GM21447 (cell line): Measurements from ENCODE around the gene C5orf15.
"Not testable (repeated sequence)": the region's sequence is repeated elsewhere in the genome, so short reads cannot be mapped to it uniquely, and the experiment has no call there.

Experiments used
- ATAC-seq: cut with Tn5 transposase; IDR thresholded peaks from one replicate; pipeline ENCODE4 v1.9.1; 2021; ENCODE audit not compliant: unreplicated experiment

C5orf15 gene

GRCh38 chr5:133963493-133964128 is 4.8 kb downstream of the C5orf15 start:
- no peak for ATAC-seq

- no peak for ATAC-seq
These were observed 5.5 kb downstream of the C5orf15 start for GRCh38 chr5:133962801-133963476.

GRCh38 chr5:133962131-133962530 is 6.3 kb downstream of the C5orf15 start:
- no peak for ATAC-seq

GRCh38 chr5:133959643-133960042 is 8.8 kb downstream of the C5orf15 start:
- ATAC-seq: no peak

GRCh38 chr5:133957591-133957990 is 10.8 kb downstream of the C5orf15 start:
- ATAC-seq: peak; percentile 80

DNA sequence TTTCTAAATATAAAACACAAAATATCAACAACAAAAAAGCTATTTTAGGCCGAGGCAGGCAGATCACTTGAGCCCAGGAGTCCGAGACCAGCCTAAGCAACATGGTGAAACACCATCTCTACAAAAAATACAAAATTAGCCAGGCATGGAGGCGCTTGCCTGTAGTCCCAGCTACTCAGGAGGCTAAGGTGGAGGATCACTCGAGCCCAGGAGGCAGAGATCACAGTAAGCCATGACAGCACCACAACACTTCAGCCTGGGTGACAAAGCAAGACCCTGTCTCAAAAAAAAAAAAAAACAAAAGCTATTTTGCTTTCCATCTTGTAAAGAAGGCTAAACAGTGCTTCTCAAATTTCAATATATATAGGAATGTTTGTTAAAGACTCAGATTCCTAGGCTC is 11.3 kb downstream of the C5orf15 start:
- no peak for ATAC-seq

DNA sequence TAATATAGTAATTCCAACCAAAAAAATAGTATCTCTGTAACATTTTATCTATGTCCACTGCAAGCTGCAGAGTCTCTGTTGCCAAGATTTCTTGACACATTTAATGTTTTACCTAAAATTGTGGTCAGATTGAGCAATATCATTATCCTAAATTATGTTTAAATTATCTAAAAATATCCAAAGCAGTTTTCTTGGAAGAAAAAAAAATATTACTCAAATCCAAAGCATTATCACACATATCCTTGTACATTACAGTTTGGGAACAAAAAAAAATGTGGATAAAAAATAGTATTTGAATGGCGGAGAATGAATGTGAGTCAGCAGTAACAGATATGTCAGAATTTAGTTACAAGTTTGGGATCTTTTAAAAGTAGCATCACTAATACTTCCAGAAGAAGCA is 12.2 kb downstream of the C5orf15 start:
- ATAC-seq: not testable (repeated sequence)

DNA sequence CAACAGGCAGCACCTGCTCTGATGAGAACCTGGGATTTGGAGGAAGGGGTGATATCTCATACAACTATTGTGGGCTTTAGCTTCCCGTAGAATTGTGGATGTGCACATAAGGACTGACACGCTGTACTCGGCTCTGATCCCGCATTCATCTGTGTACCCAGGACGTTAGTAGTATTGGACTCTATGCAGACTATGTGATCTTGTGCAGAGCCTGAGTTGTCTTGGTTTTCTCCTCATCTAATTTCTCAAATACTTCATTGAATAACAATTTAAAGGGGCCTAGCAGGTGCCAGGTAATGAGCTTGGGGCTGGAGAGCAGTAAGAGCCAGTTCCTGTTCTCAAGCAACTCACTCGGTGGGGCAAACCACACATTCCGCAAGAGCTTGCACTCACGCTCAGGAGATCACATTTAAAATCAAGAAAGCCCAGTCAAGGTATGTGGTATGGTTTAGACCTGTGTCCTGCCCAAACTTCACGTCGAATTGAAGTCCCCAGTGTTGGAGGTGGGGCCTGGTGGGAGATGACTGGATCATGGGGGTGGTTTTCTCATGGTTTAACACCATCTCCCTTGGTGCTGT is 14.8 kb downstream of the C5orf15 start:
- ATAC-seq: no peak

- ATAC-seq: no peak
These were observed 15.5 kb downstream of the C5orf15 start for GRCh38 chr5:133952729-133953567.

DNA sequence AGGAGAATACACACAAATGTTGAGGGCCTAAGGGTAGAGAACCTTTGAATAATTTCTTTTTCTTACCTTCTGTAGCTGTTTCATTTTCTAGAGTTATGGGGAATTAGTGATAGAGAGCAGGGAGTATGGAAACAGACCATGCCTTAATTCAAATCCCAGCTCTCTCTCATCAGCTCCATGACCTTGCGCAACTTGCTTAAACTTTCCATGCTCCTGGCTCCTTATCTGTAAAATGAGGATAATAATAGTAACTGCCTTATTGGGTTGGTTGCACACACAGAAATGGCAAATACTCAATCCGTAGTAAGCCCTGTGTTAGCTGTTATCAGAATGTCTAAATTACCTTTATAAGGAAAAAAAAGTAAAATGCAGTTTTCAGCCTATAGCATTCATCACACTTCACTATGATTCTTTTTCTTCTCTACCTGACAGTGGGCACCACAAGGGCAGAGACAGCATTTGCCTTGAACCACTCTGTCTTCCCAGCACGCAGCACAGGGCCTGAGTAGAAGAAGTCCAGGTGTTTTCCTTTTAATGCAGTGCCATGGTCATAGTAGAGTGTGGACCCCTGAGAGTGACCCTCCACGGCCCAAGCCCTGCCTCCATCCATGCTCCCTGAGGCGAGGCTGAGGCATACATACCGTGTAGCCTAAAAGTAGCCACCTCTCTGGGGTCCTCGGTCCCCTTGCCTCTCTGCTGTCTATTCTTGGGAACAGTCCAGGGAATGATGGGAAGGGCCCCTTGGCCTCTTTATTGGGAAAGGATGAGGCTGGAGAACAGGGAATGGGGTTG is 17.4 kb downstream of the C5orf15 start:
- ATAC-seq: no peak

DNA sequence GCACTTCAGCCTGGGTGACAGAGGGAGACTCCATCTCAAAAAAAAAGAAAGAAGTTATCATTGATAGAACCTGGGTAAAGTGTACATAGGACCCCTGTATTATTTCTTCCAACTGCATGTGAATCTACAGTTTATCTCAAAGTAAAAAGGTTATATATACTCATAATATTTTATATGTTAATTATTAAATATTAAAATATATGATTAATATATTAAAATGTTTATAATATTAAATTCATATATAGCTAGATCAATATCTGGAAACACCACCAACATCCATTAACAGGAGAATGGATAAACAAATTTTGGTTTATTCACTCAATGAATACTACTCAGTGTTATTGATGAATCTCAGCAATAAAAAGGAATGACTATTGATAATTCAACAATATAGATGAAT is 19.7 kb downstream of the C5orf15 start:
- ATAC-seq: no peak

- ATAC-seq: no peak
These were observed 21.0 kb downstream of the C5orf15 start for GRCh38 chr5:133947431-133947841.

DNA sequence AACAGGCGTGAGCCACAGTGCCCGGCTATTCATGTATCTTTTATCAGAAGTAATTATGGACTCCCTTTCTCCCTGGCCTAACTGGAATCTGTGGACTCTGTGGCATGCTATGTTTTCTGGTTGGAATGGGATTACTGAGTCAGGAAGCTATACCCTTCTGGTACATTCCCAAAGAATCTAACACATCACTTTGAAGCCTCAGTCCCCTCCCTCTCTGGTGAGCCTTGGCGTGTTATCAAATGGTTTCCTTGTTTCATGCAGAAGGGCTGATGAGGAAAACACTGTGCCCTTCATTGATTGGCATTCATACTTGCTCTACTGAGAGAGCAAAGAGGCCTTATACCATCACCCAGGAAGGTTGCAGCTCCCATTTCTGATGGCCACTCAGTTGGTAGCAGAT is 22.9 kb downstream of the C5orf15 start:
- ATAC-seq: no peak

- no peak for ATAC-seq
These were observed 23.9 kb downstream of the C5orf15 start for GRCh38 chr5:133944263-133945185.

- no peak for ATAC-seq
These were observed 25.0 kb downstream of the C5orf15 start for GRCh38 chr5:133943475-133943817.

- no peak for ATAC-seq
These were observed 25.6 kb downstream of the C5orf15 start for GRCh38 chr5:133942614-133943474.

DNA sequence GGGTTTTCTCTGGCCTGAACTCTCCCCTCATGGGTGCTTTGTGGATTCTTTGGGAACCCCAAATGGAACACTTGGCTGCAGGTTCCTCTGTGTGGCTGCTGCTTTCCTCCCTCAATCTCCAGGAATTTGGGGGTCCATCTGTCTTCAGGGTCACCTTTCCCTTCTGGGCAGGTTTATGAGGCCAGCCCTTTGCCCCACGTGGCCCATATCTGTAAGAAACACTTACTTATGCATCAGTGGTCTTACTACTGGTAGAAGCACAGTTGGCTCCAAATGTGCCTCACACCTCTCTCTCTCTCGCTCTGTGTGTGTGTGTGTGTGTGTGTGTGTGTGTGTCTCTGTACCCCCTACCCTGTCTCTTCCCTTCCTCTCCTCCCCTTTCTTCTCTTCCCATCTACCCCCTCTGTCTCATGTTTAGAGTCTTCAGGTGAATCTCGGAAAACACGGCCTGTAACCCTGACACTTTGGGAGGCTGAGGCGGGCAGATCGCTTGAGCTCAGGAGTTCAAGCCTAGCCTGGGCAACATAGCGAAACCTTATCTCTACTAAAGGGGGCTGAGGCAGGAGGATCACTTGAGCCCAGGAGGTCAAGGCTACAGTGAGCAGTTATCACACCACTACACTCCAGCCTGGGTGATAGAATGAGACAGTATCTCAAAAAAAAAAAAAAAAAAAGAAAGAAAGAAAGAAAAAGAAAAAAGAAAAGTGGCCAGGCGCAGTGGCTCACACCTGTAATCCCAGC is 26.8 kb downstream of the C5orf15 start:
- ATAC-seq: no peak

DNA sequence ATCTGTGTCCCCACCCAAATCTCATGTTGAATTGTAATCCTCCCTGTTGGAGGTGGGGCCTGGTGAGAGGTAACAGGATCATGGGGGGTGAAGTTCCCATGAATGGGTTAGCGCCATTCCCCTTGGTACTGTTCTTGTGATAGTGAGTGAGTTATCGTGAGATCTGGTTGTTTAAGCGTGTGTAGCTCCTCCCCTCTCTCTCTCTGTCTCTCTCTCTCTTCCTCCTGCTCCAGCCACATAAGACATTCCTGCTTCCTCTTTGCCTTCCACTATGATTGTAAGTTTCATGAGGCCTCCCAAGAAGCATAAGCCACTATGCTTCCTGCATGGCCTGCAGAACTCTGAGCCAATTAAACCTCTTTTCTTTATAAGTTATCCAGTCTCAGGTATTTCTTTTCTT is 28.8 kb downstream of the C5orf15 start:
- no peak for ATAC-seq
